Aorta (tissue), 5 donors: ENCODE data around the gene TSPAN16. TPM values are rescaled to one million over a fixed set of nuclear protein-coding genes. Genes with fewer than 3 reads are reported as not detected.

Experiments used
- ATAC-seq: fragments of 200-7000 bp; cut with Tn5 transposase; one replicate; pipeline ENCODE4 v1.9.1; 2022; ENCODE audit warnings: moderate library complexity; ENCODE audit not compliant: low FRiP score
- DNase-seq, 2 donors: peaks; one replicate each; pipeline ENCODE4 v3.0.0-alpha.2; 2020
- H3K27ac ChIP-seq, 2 donors: one replicate each; pipeline ENCODE4 v1.5.1; 2013; ENCODE audit warnings: low read length in 2 of 2, mild to moderate bottlenecking in 2 of 2, moderate library complexity in 2 of 2, control low read depth in 1 of 2, inconsistent platforms in 1 of 2, low read depth in 1 of 2
- H3K27me3 ChIP-seq, 2 donors: one replicate each; pipeline ENCODE4 v1.6.1; 2013; ENCODE audit warnings: control low read depth in 1 of 2, low read length in 1 of 2, mild to moderate bottlenecking in 1 of 2, moderate library complexity in 1 of 2; ENCODE audit not compliant: insufficient read depth in 2 of 2, control insufficient read depth in 1 of 2
- H3K36me3 ChIP-seq, 2 donors: one replicate each; pipeline ENCODE4 v1.6.1; 2013; ENCODE audit warnings: control low read depth in 1 of 2, low read length in 1 of 2, mild to moderate bottlenecking in 1 of 2; ENCODE audit not compliant: insufficient read depth in 2 of 2, control insufficient read depth in 1 of 2
- H3K4me1 ChIP-seq, 2 donors: one replicate each; pipeline ENCODE4 v1.6.1; 2013; ENCODE audit warnings: low read length in 2 of 2, control low read depth in 1 of 2, mild to moderate bottlenecking in 1 of 2, moderate library complexity in 1 of 2; ENCODE audit not compliant: insufficient read depth in 2 of 2, control insufficient read depth in 1 of 2
- H3K4me3 ChIP-seq, 2 donors: one replicate each; pipeline ENCODE4 v1.5.1; 2013; ENCODE audit warnings: low read length in 2 of 2, control low read depth in 1 of 2, mild to moderate bottlenecking in 1 of 2
- H3K9me3 ChIP-seq: one replicate; pipeline ENCODE4 v1.6.1; 2013; ENCODE audit warnings: mild to moderate bottlenecking, low read length; ENCODE audit not compliant: control insufficient read depth
- WGBS, 2 donors: extraction: QIAGEN DNeasy Blood & Tissue Kit; methylation state at CpG; one replicate each; pipeline ENCODE4 v1.1.7; 2013; 5-methylcytosine and 5-hydroxymethylcytosine counted together
- intact Hi-C, 2 donors: fragments of 100-400 bp; cut with DNase I; formaldehyde crosslinking; loops; one replicate each; pipeline versions ENCODE4 v1.14.2 to v1.15.0; 2022
- polyA plus RNA-seq, 2 donors: library from polyadenylated mRNA; stranded (reverse); fragments of 200-250 nt; gene quantifications; one replicate each; pipeline ENCODE4 v1.2.3, GENCODE V29; 2013
- total RNA-seq, 2 donors: library from RNA; stranded (reverse); fragmentation: NEBNext Ultra II Directional; extraction: Animal tissue kit (Norgen Biotek cat#: 25700); gene quantifications; one replicate each; pipeline ENCODE4 v1.2.1, GENCODE V29; 2021
- donor health status: healthy with polysubstance abuse.
- donor health status: Bipolar disorder and iron deficiency.
- donor health status: DM: no; HTN: no; CAD: no.
- donor health status: DM: no; HTN: no; CAD: no.
- donor health status: DM: yes; HTN: yes; CAD: no.

TSPAN16 gene
- total and polyA plus RNA-seq, 4 donors: not detected

DNA sequence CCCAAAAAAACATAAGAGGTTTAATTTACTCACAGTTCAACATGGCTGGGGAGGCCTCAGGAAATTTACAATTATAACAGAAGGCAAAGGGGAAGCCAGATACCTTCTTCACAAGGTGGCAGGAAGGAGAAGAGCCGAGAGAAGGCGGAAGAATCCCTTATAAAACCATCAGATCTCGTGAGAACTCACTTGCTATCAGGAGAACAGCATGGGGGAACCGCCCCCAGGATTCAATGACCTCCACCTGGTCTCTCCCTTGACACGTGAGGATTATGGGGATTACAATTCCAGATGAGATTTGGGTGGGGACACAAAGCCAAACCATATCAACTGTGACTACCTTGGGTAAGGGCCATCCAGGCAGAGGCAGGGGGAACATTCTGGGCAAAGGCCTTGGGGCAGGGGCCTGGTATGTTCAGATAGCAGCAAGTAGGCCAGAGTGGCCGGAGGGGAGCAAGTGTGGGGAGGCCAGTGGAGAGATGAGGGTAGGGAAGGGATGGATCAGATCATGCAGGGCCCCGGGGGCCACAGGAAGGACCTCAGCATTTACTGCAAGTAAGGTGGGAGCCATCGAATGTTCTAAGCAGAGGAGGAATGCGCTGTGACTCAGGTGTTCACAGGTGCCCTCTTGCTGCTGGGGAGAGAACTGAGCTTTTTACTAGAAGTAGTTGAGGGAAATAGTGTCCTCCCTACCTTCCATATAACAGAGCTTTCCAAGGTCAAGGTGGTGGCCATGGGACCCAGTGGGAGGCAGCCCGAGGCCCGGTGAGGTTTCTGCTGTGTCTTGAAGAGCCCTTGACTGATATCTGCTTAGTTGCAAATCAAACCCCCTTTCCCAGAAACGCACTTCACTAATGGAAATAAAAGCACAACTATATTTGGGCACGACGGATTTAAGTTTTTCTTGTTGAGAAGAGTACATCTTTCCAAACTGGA, 25.5 kb downstream of the TSPAN16 start:
- Histone ChIP-seq H3K4me3 (no peak overlapping the region), H3K36me3 (no peaks in the 10 kb centered on the region), H3K9me3 (no peaks in the 10 kb centered on the region), H3K27me3 (no peaks in the 10 kb centered on the region), H3K27ac (no peak overlapping the region), H3K4me1 (no peaks in the 10 kb centered on the region)
- ATAC-seq (no peak), DNase-seq (no peak)
- intact Hi-C loops: no loop called here
- 71 to 75% methylated on average over 14 of the region's 14 CpGs for WGBS, 2 donors

GRCh38 chr19:11322269-11323024, 26.5 kb downstream of the TSPAN16 start:
- intact Hi-C loops: no loop called here
- no peaks in the 10 kb centered on the region for H3K4me1 ChIP-seq
- WGBS, 2 donors: 59 to 62% methylated on average over 7 of the region's 7 CpGs
- H3K27me3 ChIP-seq: no peaks in the 10 kb centered on the region
- H3K4me3 ChIP-seq: no peak overlapping the region
- no peak overlapping the region for H3K27ac ChIP-seq
- ATAC-seq (no peak), DNase-seq (no peak)
- no peaks in the 10 kb centered on the region for H3K9me3 ChIP-seq
- H3K36me3 ChIP-seq: no peaks in the 10 kb centered on the region

- H3K9me3 ChIP-seq: no peaks in the 10 kb centered on the region
- DNase-seq (no peak), ATAC-seq (no peak)
- no peak overlapping the region for H3K4me3 ChIP-seq
- H3K4me1 ChIP-seq: no peaks in the 10 kb centered on the region
- no peaks in the 10 kb centered on the region for H3K27me3 ChIP-seq
- no peak overlapping the region for H3K27ac ChIP-seq
- H3K36me3 ChIP-seq: no peaks in the 10 kb centered on the region
- WGBS, 2 donors: 72 to 76% methylated on average over 5 of the region's 5 CpGs
- intact Hi-C loops: no loop called here
These were observed 27.7 kb downstream of the TSPAN16 start for GRCh38 chr19:11323601-11324078.

DNA sequence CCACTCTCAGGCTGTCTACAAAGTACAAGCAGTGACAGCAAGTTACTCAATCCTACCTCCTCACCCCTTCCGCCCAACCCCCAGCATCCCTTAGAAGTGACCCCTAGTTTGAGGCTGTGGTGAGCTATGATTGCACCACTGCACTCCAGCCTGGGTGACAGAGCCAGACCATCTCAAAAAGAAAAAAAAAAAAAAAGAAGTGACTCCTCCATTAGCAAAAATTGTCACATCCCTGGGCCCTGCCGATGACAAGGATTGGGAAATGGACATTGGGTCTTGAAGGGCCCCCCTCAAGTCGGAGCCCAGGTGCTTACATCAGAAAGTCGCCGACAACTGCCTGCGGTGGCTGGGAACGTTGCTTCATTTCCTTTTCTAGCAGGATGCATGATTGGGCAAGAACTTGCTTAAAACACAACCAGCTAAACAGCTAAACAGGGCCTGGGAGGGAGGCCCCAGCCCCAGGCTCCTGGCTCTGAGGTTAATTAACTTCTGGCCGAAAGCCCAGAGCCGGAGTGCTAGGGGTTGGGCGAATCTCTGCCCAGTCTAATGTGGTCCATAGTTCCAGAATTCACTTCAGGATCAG, 28.2 kb downstream of the TSPAN16 start:
- Histone ChIP-seq H3K4me3 (no peak overlapping the region), H3K9me3 (no peaks in the 10 kb centered on the region), H3K27ac (no peak overlapping the region), H3K27me3 (no peaks in the 10 kb centered on the region), H3K4me1 (no peaks in the 10 kb centered on the region), H3K36me3 (no peaks in the 10 kb centered on the region)
- ATAC-seq: peak; percentile 89
- intact Hi-C loops: no loop called here
- WGBS, 2 donors: 19 to 32% methylated on average over 10 of the region's 10 CpGs
- DNase-seq: peak; percentile 82 to 84

- Histone ChIP-seq H3K9me3 (no peaks in the 10 kb centered on the region), H3K4me1 (no peaks in the 10 kb centered on the region), H3K27me3 (no peaks in the 10 kb centered on the region), H3K36me3 (no peaks in the 10 kb centered on the region), H3K27ac (no peak overlapping the region), H3K4me3 (no peak overlapping the region)
- ATAC-seq: no peak
- intact Hi-C loops: no loop called here
- 70 to 73% methylated on average over 17 of the region's 17 CpGs for WGBS, 2 donors
- no peak for DNase-seq
These were observed 28.9 kb downstream of the TSPAN16 start for GRCh38 chr19:11324748-11325389.

- Histone ChIP-seq H3K27ac (no peak overlapping the region), H3K27me3 (no peaks in the 10 kb centered on the region), H3K4me1 (no peaks in the 10 kb centered on the region), H3K36me3 (no peaks in the 10 kb centered on the region), H3K9me3 (no peaks in the 10 kb centered on the region), H3K4me3 (no peak overlapping the region)
- intact Hi-C loops: no loop called here
- no peak for DNase-seq
- no peak for ATAC-seq
- WGBS, 2 donors: 89 to 97% methylated on average over 7 of the region's 7 CpGs
These were observed 29.6 kb downstream of the TSPAN16 start for GRCh38 chr19:11325544-11325943.

DNA sequence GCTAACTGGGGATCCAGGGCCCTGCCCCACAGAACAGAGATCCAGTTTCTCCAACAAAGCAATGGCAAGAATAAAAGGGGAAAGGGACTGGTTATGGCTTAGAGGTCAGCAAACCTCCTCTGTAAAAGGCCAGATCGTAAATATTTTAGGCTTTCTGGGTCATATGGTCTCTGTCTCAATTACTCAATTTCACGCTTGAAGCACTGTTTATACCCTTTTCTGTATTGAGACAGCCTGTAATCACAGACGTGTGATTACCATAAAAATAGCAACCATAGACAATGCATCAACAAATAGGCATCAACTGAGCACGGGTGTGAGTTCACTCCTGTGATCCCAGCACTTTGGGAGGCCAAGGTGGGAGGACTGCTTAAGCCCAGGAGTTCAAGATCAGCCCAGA, 34.2 kb downstream of the TSPAN16 start:
- ATAC-seq: no peak
- 73 to 81% methylated on average over 4 of the region's 4 CpGs for WGBS, 2 donors
- Histone ChIP-seq H3K4me3 (no peak overlapping the region), H3K4me1 (no peaks in the 10 kb centered on the region), H3K27me3 (no peaks in the 10 kb centered on the region), H3K36me3 (peaks cover 0 to 2% of the 10 kb centered on the region in 2 donors), H3K9me3 (no peaks in the 10 kb centered on the region), H3K27ac (no peak overlapping the region)
- DNase-seq: no peak
- intact Hi-C loops: no loop called here

DNA sequence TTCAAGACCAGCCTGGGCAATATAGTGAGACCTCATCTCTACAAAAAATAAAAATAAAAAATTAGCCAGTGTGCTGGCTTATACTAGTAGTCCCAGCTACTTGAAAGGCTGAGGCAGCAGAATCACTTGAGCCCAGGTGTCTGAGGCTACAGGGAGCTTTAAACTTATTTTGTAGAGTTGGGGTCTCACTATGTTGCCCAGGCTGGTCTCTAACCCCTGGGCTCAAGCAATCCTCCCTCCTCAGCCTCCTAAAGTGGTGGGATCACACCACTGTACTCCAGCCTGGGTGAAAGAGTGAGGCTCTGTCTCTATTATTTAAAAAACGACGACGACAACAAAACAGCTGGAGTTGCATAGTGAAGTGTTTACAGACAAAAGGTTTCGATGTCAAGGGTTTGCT, 35.5 kb downstream of the TSPAN16 start:
- Histone ChIP-seq H3K4me3 (no peak overlapping the region), H3K27me3 (no peaks in the 10 kb centered on the region), H3K36me3 (peaks cover 0 to 6% of the 10 kb centered on the region in 2 donors), H3K4me1 (no peaks in the 10 kb centered on the region), H3K27ac (no peak overlapping the region), H3K9me3 (no peaks in the 10 kb centered on the region)
- WGBS, 2 donors: 87 to 90% methylated on average over 4 of the region's 4 CpGs
- ATAC-seq: no peak
- no peak for DNase-seq
- intact Hi-C loops: no loop called here
